AG04449 (cell line): ENCODE data around the gene TMEM63A.

ENCODE experiments used
- CTCF ChIA-PET: fragments of 350-600 bp; formaldehyde crosslinking; extraction: SDS; loops from one replicate; lab custom pipeline; 2021; ENCODE audit warnings: antibody characterized with exemption; lab: Yijun Ruan, JAX
- POLR2A ChIA-PET: fragments of 400-600, 350-600 bp; formaldehyde crosslinking; extraction: SDS; loops from one replicate; lab custom pipeline; 2020; ENCODE audit warnings: antibody characterized with exemption, inconsistent platforms; lab: Yijun Ruan, JAX
- DNase-seq: peaks from one replicate; pipeline ENCODE4 v3.0.0-alpha.2; 2010; ENCODE audit warnings: low read depth, low spot score
- H3K4me3 ChIP-seq: 2 replicates; pipeline ENCODE4 v1.5.1; 2011; ENCODE audit warnings: low read depth, mild to moderate bottlenecking, control low read depth, low read length
- CTCF ChIP-seq: IDR thresholded peaks from one replicate; pipeline ENCODE4 v1.5.1; 2011; ENCODE audit warnings: mild to moderate bottlenecking, moderate library complexity, low read length, control low read depth, inconsistent platforms; ENCODE audit not compliant: insufficient read depth; ENCODE audit errors: missing control alignments

TMEM63A gene

GRCh38 chr1:225917536-225917935, 35.4 kb upstream of the TMEM63A start:
- POLR2A ChIA-PET = no interaction called here
- TF ChIP-seq CTCF = no peak
- DNase-seq = no peak
- H3K4me3 ChIP-seq = no peak overlapping the region
- CTCF ChIA-PET = interaction anchor here (1.3 to 14.9 kb wide), 3 partner anchors 58 to 445 kb away, joined by 4 to 190 read pairs (median 5); no protein-coding TSS in a partner anchor

DNA sequence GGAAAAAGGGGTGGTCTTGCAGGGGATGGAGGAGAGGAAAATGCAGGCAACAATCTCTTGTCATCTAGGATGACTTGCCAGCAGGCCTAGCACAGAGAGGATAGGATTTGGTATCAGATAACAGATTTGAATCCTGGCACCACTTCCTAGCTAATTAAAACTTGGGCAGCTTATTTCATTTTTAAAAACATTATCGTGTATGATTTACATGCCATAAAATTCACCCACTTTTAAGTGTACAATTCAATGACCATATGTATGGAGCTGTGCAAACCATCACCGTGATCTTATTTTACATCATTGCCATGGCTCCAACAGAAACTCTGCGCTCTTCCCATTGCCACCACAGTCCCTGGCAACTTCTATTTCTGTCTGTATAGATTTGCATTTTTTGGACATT, 34.9 kb upstream of the TMEM63A start:
- no peak overlapping the region for H3K4me3 ChIP-seq
- ChIA-PET POLR2A (no interaction called here), CTCF (interaction anchor here (1.3 to 14.9 kb wide), 2 partner anchors 70 to 444 kb away, joined by 4 to 190 read pairs; no protein-coding TSS in a partner anchor)
- DNase-seq = no peak
- no peak for TF ChIP-seq CTCF

GRCh38 chr1:225915538-225915991, 33.4 kb upstream of the TMEM63A start:
- no peak overlapping the region for H3K4me3 ChIP-seq
- DNase-seq = no peak
- POLR2A ChIA-PET = interaction anchor here (1.0 kb wide), 1 partner anchor 8 kb away, joined by 3 read pairs; the partner anchor contains the start of gene PYCR2
- CTCF ChIA-PET = interaction anchor here (1.0 to 14.9 kb wide), 3 partner anchors 25 to 443 kb away, joined by 3 to 190 read pairs (median 4); no protein-coding TSS in a partner anchor
- no peak for TF ChIP-seq CTCF

DNA sequence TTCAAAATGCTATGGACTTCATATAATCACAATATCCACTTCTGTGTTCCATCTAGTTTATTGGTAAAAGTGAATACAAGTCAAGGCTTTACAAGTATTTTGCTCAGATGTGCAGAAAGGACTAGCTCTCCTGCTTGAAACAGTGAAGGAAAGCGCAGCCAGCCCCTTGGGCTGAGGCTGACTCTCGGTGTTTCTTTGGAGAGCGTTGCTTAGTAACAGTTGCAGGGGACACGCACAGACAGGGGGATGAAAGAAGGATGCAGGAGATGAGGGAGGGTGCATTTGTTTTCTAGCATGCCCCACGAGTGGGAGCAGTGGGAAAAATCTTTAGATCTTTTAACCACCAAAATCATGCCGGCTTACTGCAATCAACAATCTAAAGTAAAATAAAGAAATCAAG, 32.8 kb upstream of the TMEM63A start:
- POLR2A ChIA-PET = interaction anchor here (1.0 kb wide), 1 partner anchor 9 kb away, joined by 3 read pairs; the partner anchor contains the start of gene PYCR2

DNA sequence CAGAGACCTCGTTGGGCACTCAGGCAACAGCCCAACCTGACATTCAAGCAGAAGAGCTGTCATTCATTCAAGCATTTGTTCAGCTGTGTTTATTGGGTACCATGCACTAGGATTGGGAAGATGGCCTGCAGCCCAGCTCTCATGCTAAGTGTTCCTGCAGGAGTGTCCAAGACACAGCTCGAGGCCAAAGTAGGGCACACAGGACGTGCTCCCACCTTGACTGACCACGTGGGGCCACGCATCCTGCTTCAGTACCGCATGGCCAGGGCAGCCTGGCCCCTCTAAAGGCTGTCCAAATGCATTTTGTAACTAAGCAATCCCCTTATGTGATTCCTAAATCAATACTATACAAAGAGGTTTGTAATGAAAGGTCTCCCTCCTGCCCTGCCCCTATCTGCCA, 32.2 kb upstream of the TMEM63A start:
- DNase-seq = no peak
- CTCF ChIA-PET = interaction anchor here (1.7 to 14.9 kb wide), 4 partner anchors 8 to 442 kb away, joined by 4 to 190 read pairs (median 50); partner anchors contain the start of gene PYCR2
- TF ChIP-seq CTCF = no peak
- no peak overlapping the region for H3K4me3 ChIP-seq
- POLR2A ChIA-PET = no interaction called here

More for the DNA sequence above, 32.8 kb upstream of the TMEM63A start:
- no peak for TF ChIP-seq CTCF
- CTCF ChIA-PET = interaction anchor here (1.7 to 14.9 kb wide), 4 partner anchors 7 to 442 kb away, joined by 4 to 190 read pairs (median 50); partner anchors contain the start of gene PYCR2
- no peak overlapping the region for H3K4me3 ChIP-seq
- DNase-seq = no peak
